Osteoblast (primary cell): Measurements from ENCODE around the gene RSPO3. TPM values are rescaled to one million over a fixed set of nuclear protein-coding genes. Genes with fewer than 3 reads are reported as not detected.
A peak's percentile ranks its signal among the peaks of the same experiment; 100 is the strongest.

Experiments used
- DNase-seq: peaks from one replicate; pipeline ENCODE4 v3.0.0; 2011; ENCODE audit warnings: low spot score, mixed read lengths; ENCODE audit not compliant: insufficient read length; ENCODE audit errors: missing footprints
- H2AFZ ChIP-seq: 2 replicates; pipeline ENCODE4 v1.6.0; 2011; ENCODE audit warnings: mild to moderate bottlenecking, low read length
- H3K27ac ChIP-seq: 2 replicates; pipeline ENCODE4 v1.5.1; 2011; ENCODE audit warnings: mild to moderate bottlenecking, low read depth, low read length, moderate library complexity
- H3K27me3 ChIP-seq: 2 replicates; pipeline ENCODE4 v1.6.0; 2012; ENCODE audit warnings: mild to moderate bottlenecking, control low read depth, inconsistent platforms, low read length, moderate library complexity; ENCODE audit not compliant: insufficient read depth
- H3K36me3 ChIP-seq: 2 replicates; pipeline ENCODE4 v1.5.1; 2011; ENCODE audit warnings: mild to moderate bottlenecking, low read length, control low read depth, moderate library complexity; ENCODE audit not compliant: insufficient read depth
- H3K4me1 ChIP-seq: 2 replicates; pipeline ENCODE4 v1.5.1; 2011; ENCODE audit warnings: mild to moderate bottlenecking, low read length, control low read depth, moderate library complexity; ENCODE audit not compliant: insufficient read depth
- H3K4me2 ChIP-seq: 2 replicates; pipeline ENCODE4 v1.6.0; 2011; ENCODE audit warnings: mild to moderate bottlenecking, low read length; ENCODE audit not compliant: insufficient read depth
- H3K4me3 ChIP-seq: fragments of 200-600 bp; sonication (generic); 3 replicates; pipeline ENCODE4 v1.5.1; 2012; ENCODE audit warnings: mild to moderate bottlenecking, low read length, inconsistent platforms; ENCODE audit not compliant: insufficient read depth
- H3K79me2 ChIP-seq: 2 replicates; pipeline ENCODE4 v1.6.0; 2012; ENCODE audit warnings: mild to moderate bottlenecking, low read length, control low read depth, inconsistent platforms; ENCODE audit not compliant: insufficient read depth
- H3K9me3 ChIP-seq: 2 replicates; pipeline ENCODE4 v1.5.1; 2011; ENCODE audit warnings: low read depth, low read length, control low read depth
- H4K20me1 ChIP-seq: 2 replicates; pipeline ENCODE4 v1.6.0; 2012; ENCODE audit warnings: mild to moderate bottlenecking, low read length, control low read depth; ENCODE audit not compliant: insufficient read depth
- CTCF ChIP-seq: IDR thresholded peaks from 2 replicates; pipeline ENCODE4 v1.5.1; 2011; ENCODE audit warnings: mild to moderate bottlenecking, low read depth, low read length, moderate library complexity; ENCODE audit errors: extremely low read depth
- total RNA-seq: library from RNA; depleted of rRNA; stranded (reverse); fragments of >200 nt; gene quantifications from 2 replicates; pipeline ENCODE4 v1.2.3, GENCODE V29; 2012

Gene RSPO3
- total RNA-seq, 1 donor = 1.8 TPM

- TF ChIP-seq CTCF = no peak
- peak; percentile 74 for DNase-seq
- Histone ChIP-seq H4K20me1 (no peaks in the 10 kb centered on the region), H3K36me3 (no peaks in the 10 kb centered on the region), H3K27me3 (peaks cover 51% of the 10 kb centered on the region), H3K4me2 (peak overlapping the region; percentile 84), H3K4me1 (peaks cover 24% of the 10 kb centered on the region), H3K9me3 (no peaks in the 10 kb centered on the region), H3K27ac (no peak overlapping the region), H3K4me3 (peak overlapping the region; percentile 68), H3K79me2 (no peaks in the 10 kb centered on the region), H2AFZ (peak overlapping the region; percentile 56)
Measured at GRCh38 chr6:127120023-127120786, 1.7 kb downstream of the RSPO3 start.

GRCh38 chr6:127120787-127121636, 2.5 kb downstream of the RSPO3 start:
- Histone ChIP-seq H3K27me3 (peaks cover 45% of the 10 kb centered on the region), H3K79me2 (no peaks in the 10 kb centered on the region), H3K27ac (no peak overlapping the region), H2AFZ (no peak overlapping the region), H3K9me3 (no peaks in the 10 kb centered on the region), H3K4me3 (peak overlapping the region; percentile 68), H4K20me1 (no peaks in the 10 kb centered on the region), H3K36me3 (no peaks in the 10 kb centered on the region), H3K4me1 (peaks cover 24% of the 10 kb centered on the region), H3K4me2 (peak overlapping the region; percentile 84)
- peak; percentile 95 for DNase-seq
- TF ChIP-seq CTCF = peak; percentile 93

GRCh38 chr6:127121637-127121960, 3.1 kb downstream of the RSPO3 start:
- Histone ChIP-seq H3K9me3 (no peaks in the 10 kb centered on the region), H3K4me3 (no peak overlapping the region), H3K4me2 (no peak overlapping the region), H3K27ac (no peak overlapping the region), H3K4me1 (peaks cover 24% of the 10 kb centered on the region), H2AFZ (no peak overlapping the region), H3K79me2 (no peaks in the 10 kb centered on the region), H4K20me1 (no peaks in the 10 kb centered on the region), H3K36me3 (no peaks in the 10 kb centered on the region), H3K27me3 (peaks cover 41% of the 10 kb centered on the region)
- no peak for TF ChIP-seq CTCF
- no peak for DNase-seq

GRCh38 chr6:127124172-127124571, 5.7 kb downstream of the RSPO3 start:
- Histone ChIP-seq H3K27ac (no peak overlapping the region), H3K4me1 (peaks cover 22% of the 10 kb centered on the region), H2AFZ (no peak overlapping the region), H3K36me3 (no peaks in the 10 kb centered on the region), H3K4me3 (no peak overlapping the region), H3K27me3 (peaks cover 27% of the 10 kb centered on the region), H3K4me2 (no peak overlapping the region), H4K20me1 (no peaks in the 10 kb centered on the region), H3K9me3 (no peaks in the 10 kb centered on the region), H3K79me2 (no peaks in the 10 kb centered on the region)
- no peak for TF ChIP-seq CTCF
- DNase-seq = no peak
